BLaER1 (cell line): ENCODE results near the gene RAB21.

Experiments
- H3K27ac ChIP-seq: shearing (Covaris generic); formaldehyde crosslinking; 2 replicates; pipeline ENCODE4 v1.8.1; 2022
- H3K27me3 ChIP-seq: shearing (Covaris generic); formaldehyde crosslinking; 2 replicates; pipeline ENCODE4 v1.8.1; 2022
- H3K36me3 ChIP-seq: shearing (Covaris generic); formaldehyde crosslinking; 2 replicates; pipeline ENCODE4 v1.8.1; 2022
- H3K4me1 ChIP-seq: shearing (Covaris generic); formaldehyde crosslinking; 2 replicates; pipeline ENCODE4 v1.8.1; 2022
- H3K4me2 ChIP-seq: shearing (Covaris generic); formaldehyde crosslinking; 2 replicates; pipeline ENCODE4 v1.8.1; 2022
- H3K4me3 ChIP-seq: shearing (Covaris generic); formaldehyde crosslinking; 2 replicates; pipeline ENCODE4 v1.8.1; 2022
- H3K9ac ChIP-seq: shearing (Covaris generic); formaldehyde crosslinking; 2 replicates; pipeline ENCODE4 v1.8.1; 2022
- H3K9me3 ChIP-seq: shearing (Covaris generic); formaldehyde crosslinking; 2 replicates; pipeline ENCODE4 v1.8.1; 2022
- H4K20me1 ChIP-seq: shearing (Covaris generic); formaldehyde crosslinking; 2 replicates; pipeline ENCODE4 v1.8.1; 2022
- Cebpa-rat ChIP-seq: shearing (Covaris generic); IDR thresholded peaks from 2 replicates; pipeline ENCODE4 v1.8.1; 2022

The RAB21 gene

DNA sequence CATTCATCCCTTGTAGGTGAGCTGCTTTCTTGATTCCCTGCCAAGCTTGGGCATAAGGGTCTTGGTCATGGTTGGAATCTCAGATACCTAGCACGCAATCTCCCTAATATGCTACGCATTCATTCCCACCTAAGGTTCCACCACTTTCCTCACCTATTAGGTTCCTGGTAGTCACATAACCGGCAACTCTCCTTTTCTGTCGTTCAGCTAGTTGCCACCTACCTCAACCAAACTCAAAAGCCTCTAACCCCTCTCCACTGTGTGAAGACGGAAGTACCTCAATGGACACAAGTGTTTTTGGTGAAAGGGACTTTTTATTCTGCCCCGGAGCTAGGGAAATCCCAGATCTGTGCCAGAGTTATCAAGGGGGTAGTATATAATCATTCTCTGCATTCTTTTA lies 83.6 kb downstream of the RAB21 start:
- H3K4me2 ChIP-seq = peak overlapping the region; percentile 87; the same call in 1 of the 2 replicates
- no peak for TF ChIP-seq Cebpa-rat
- no peak overlapping the region for H3K27ac ChIP-seq
- peaks cover 9% of the 10 kb centered on the region; the same call in 1 of the 2 replicates for H3K36me3 ChIP-seq
- H3K4me3 ChIP-seq = no peak overlapping the region
- no peaks in the 10 kb centered on the region for H3K9me3 ChIP-seq
- H3K27me3 ChIP-seq = no peaks in the 10 kb centered on the region
- no peak overlapping the region for H3K9ac ChIP-seq
- H4K20me1 ChIP-seq = peaks cover 29% of the 10 kb centered on the region
- H3K4me1 ChIP-seq = peaks cover 26% of the 10 kb centered on the region

DNA sequence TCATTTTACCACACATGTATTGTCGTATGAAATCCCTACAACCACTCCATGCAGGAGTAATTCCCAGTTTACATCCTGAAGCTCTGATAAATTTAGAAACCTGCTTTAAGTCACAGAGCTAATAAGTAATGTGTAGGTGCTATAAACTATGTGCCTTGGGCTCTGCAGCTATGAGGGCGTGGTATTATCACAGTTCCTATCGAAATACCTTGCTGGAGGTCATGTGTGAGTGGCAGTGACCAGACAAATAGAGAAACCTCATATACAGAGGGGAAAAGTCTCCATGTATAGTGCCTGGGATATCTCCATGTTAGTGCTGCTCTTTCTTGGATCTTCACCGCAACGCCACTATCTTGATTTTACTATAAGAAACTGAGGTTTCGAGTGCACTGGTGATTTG lies 84.0 kb downstream of the RAB21 start:
- peak overlapping the region; percentile 76 for H3K4me3 ChIP-seq
- TF ChIP-seq Cebpa-rat = no peak
- H4K20me1 ChIP-seq = peaks cover 34% of the 10 kb centered on the region
- peak overlapping the region; percentile 81; the same call in 1 of the 2 replicates for H3K9ac ChIP-seq
- peak overlapping the region; percentile 81 for H3K27ac ChIP-seq
- H3K4me1 ChIP-seq = peaks cover 26% of the 10 kb centered on the region
- peaks cover 11% of the 10 kb centered on the region; the same call in 1 of the 2 replicates for H3K36me3 ChIP-seq
- peak overlapping the region; percentile 87 for H3K4me2 ChIP-seq
- no peaks in the 10 kb centered on the region for H3K27me3 ChIP-seq
- no peaks in the 10 kb centered on the region for H3K9me3 ChIP-seq

DNA sequence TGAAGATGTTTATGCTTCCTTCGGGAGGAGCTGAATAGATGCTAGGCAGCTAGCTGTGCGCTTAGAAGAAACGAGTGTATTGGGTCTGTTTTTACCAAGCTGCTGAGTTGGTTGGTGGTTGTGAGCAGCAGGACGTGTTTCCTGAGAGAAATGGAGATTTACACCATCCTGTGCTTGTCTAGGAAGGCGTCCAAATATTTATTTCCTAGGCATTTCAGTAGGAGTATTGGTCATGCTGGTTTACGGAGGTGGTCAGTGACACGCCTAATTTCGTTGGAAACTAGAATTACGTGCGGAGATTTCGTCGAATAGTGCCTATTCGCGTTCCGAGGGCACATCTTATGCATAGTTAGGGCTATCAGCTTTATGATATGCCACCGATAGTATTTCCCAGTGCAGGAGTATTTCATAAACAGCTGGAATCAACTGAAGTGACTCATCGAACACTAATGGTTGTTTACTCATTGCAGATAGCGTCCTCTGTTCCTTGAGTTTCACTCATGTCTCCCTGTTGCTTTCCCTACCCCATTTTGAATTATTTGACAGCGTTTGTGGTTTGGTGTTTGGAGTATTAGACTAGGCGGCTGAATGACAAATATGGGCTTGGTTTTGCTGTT lies 85.7 kb downstream of the RAB21 start:
- no peak for TF ChIP-seq Cebpa-rat
- H3K27ac ChIP-seq = peak overlapping the region; percentile 81
- peaks cover 26% of the 10 kb centered on the region for H3K4me1 ChIP-seq
- H4K20me1 ChIP-seq = peaks cover 51% of the 10 kb centered on the region
- peak overlapping the region; percentile 76 for H3K4me3 ChIP-seq
- H3K36me3 ChIP-seq = peaks cover 20% of the 10 kb centered on the region; the same call in 1 of the 2 replicates
- H3K4me2 ChIP-seq = peak overlapping the region; percentile 87
- no peaks in the 10 kb centered on the region for H3K9me3 ChIP-seq
- peak overlapping the region; percentile 81 for H3K9ac ChIP-seq
- H3K27me3 ChIP-seq = no peaks in the 10 kb centered on the region

DNA sequence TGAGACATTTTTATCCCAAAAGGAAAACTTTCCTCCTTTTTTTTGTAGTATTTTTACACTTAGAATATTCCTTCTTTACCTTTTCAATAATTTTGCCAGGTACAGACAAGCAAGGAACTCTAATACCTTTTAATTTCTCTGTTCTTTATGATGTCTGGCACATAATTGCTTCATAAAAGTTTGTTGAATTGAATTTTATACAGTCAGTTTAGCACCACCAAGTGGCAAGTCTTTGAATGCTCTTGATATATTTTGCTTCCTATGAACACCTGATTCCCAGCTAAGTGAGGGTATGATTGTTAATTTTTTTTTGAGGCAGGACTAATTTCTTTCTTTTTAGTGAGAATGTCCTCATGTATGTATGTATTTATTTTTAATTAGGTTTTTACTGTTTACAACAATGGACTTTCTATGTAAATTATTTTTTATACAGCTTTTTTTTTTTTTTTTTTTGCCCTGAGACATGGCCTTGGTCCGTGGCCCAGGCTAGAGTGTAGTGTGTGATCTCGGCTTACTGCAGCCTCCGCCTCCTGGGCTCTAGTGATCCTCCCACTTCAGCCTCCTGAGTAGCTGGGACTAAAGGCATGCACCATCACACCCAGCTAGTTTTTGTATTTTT lies 91.8 kb downstream of the RAB21 start:
- peaks cover 23% of the 10 kb centered on the region for H3K9me3 ChIP-seq
- 0 out of 2 replicates have a peak, but pooled peaks cover 3% of the 10 kb centered on the region for H3K4me1 ChIP-seq
- H3K27me3 ChIP-seq = no peaks in the 10 kb centered on the region
- no peak overlapping the region for H3K27ac ChIP-seq
- H3K4me2 ChIP-seq = no peak overlapping the region
- no peak for TF ChIP-seq Cebpa-rat
- peaks cover 70% of the 10 kb centered on the region for H4K20me1 ChIP-seq
- peaks cover 51% of the 10 kb centered on the region for H3K36me3 ChIP-seq
- no peak overlapping the region for H3K4me3 ChIP-seq
- H3K9ac ChIP-seq = no peak overlapping the region

DNA sequence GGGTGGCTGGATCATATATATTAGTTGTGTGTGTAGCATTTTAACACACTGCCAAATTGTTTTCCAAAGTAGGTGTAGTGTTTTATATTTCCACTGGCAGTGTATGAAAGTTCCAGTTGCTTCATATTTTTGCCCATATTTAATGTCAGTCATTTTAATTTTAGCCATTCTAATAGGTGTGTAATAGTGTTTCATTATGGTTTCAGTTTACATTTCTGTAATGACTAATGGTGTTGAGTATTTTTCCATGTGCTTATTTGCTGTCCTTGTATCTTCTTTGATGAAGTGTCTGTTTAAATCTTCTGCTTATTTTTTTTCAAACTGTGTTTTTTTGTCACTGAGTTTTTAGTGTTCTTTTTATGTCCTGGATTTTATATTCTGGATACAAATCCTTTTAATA lies 93.5 kb downstream of the RAB21 start:
- H4K20me1 ChIP-seq = peaks cover 70% of the 10 kb centered on the region

DNA sequence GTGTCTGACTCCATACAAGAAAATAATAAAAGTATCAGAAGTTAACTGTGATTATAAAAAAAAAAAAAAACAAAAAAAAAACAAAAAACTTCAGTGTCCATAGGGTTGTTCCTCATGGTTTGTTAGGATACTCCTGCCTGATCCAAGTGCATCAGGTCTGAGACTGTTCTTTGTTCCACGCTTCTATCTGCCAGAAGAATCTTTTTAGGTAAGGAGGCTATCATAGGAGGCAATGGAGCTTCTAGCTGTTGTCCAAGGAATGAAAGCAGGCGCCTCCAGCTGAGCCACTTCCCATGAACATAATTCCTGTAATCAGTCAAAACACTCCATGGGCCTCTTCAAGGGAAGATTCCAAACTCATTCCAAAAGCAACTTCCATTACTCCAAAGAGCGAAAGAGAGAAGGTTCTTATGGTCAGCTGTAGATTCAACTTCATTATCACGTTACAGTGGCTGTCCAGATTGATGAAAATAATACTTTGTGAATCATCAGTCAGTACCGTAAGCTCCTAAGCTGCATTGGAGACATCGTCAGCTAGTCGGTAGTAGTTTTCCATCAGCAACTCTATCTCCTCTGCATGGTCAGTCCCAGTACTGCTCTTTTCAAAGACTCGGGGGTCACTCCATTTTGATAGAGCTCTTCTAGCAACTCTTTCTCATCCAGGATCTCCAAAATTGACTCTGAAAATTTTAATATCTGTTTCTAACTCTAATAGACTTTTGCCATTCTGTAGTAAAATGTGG lies 94.6 kb downstream of the RAB21 start:
- Histone ChIP-seq H3K9ac (no peak overlapping the region), H3K4me1 (no peaks in the 10 kb centered on the region), H3K9me3 (peaks cover 47% of the 10 kb centered on the region), H3K27ac (no peak overlapping the region), H3K4me2 (no peak overlapping the region), H3K27me3 (no peaks in the 10 kb centered on the region), H3K36me3 (peaks cover 59% of the 10 kb centered on the region), H3K4me3 (no peak overlapping the region), H4K20me1 (peaks cover 70% of the 10 kb centered on the region)
- no peak for TF ChIP-seq Cebpa-rat

More for the DNA sequence above, 93.5 kb downstream of the RAB21 start:
- TF ChIP-seq Cebpa-rat = no peak
- peaks cover 41% of the 10 kb centered on the region for H3K9me3 ChIP-seq
- no peak overlapping the region for H3K9ac ChIP-seq
- no peak overlapping the region for H3K4me2 ChIP-seq
- no peak overlapping the region for H3K27ac ChIP-seq
- peaks cover 60% of the 10 kb centered on the region for H3K36me3 ChIP-seq
- no peaks in the 10 kb centered on the region for H3K27me3 ChIP-seq
- H3K4me1 ChIP-seq = no peaks in the 10 kb centered on the region
- no peak overlapping the region for H3K4me3 ChIP-seq
